Sigmoid colon (tissue), 4 donors: Measurements from ENCODE around the gene LIMS1.
"Not testable (repeated sequence)": the region's sequence is repeated elsewhere in the genome, so short reads cannot be mapped to it uniquely, and the experiment has no call there.

Experiments used
- CTCF ChIP-seq, 4 experiments: fragments of 450-650 bp in 3 of 4; fragments of 200-600 bp in 1 of 4; IDR thresholded peaks; one replicate each; pipeline ENCODE4 v1.5.1; 2016 to 2019; ENCODE audit warnings: antibody characterized with exemption in 4 of 4, mild to moderate bottlenecking in 3 of 4, moderate library complexity in 2 of 4
- EP300 ChIP-seq, 4 donors: sonication (generic); formaldehyde crosslinking; IDR thresholded peaks; one replicate each; pipeline ENCODE4 v1.6.1; 2017; ENCODE audit warnings: antibody characterized with exemption in 4 of 4
- POLR2A ChIP-seq, 2 donors: fragments of 450-650 bp; IDR thresholded peaks; one replicate each; pipeline ENCODE4 v1.6.1; 2016; ENCODE audit warnings: antibody characterized with exemption in 2 of 2, mild to moderate bottlenecking in 2 of 2, moderate library complexity in 2 of 2
- POLR2AphosphoS5 ChIP-seq, 4 donors: sonication (generic); formaldehyde crosslinking; IDR thresholded peaks; one replicate each; pipeline ENCODE4 v1.6.1; 2017; ENCODE audit warnings: antibody characterized with exemption in 4 of 4

GRCh38 chr2:108726048-108726447 is 191.8 kb downstream of the LIMS1 start:
- not testable (repeated sequence) for TF ChIP-seq POLR2A, CTCF, POLR2AphosphoS5, EP300 (IDR thresholded peaks at IDR 0.05)
